Pancreas (tissue), 10 donors: ENCODE measurements around the gene NCMAP. TPM values are rescaled to one million over a fixed set of nuclear protein-coding genes. Genes with fewer than 3 reads are reported as not detected.
A peak's percentile ranks its signal among the peaks of the same experiment; 100 is the strongest.

Experiments used
- ATAC-seq, 4 donors: fragments of 200-7000 bp; cut with Tn5 transposase; one replicate each; pipeline versions ENCODE4 v1.8.0 to v1.9.1; 2020; ENCODE audit warnings: mild to moderate bottlenecking in 4 of 4, moderate library complexity in 4 of 4
- DNase-seq, 6 donors: peaks; one replicate each; pipeline ENCODE4 v3.0.0-alpha.2; 2020
- FAIRE-seq: peaks from 2 replicates; lab custom pipeline; 2012; peaks lifted over from hg19 to GRCh38; lab: Jason Lieb, UNC
- H3K27ac ChIP-seq, 4 donors: fragments of 200-600 bp; sonication (generic); 1 replicate in 3 of 4; 2 replicates in 1 of 4; pipeline versions ENCODE4 v1.5.0 to v1.8.0; 2020
- H3K27me3 ChIP-seq, 4 donors: fragments of 200-600 bp; one replicate each; pipeline ENCODE4 v1.8.0; 2021
- H3K36me3 ChIP-seq, 3 donors: fragments of 200-600 bp; sonication (generic) in 1 of 3; one replicate each; pipeline versions ENCODE4 v1.5.0 to v1.8.0; 2020 to 2021
- H3K4me1 ChIP-seq, 3 donors: fragments of 200-600 bp; one replicate each; pipeline ENCODE4 v1.8.0; 2021
- H3K4me3 ChIP-seq, 4 donors: fragments of 200-600 bp; sonication (generic) in 2 of 4; one replicate each; pipeline versions ENCODE4 v1.5.0 to v1.8.0; 2020 to 2021
- H3K9me3 ChIP-seq, 4 donors: fragments of 200-600 bp; one replicate each; pipeline ENCODE4 v1.8.0; 2021
- WGBS, 2 donors: extraction: QIAGEN DNeasy Blood & Tissue Kit; methylation state at CpG; one replicate each; pipeline ENCODE4 v1.1.7; 2013; 5-methylcytosine and 5-hydroxymethylcytosine counted together
- intact Hi-C, 3 donors: fragments of 100-400 bp; cut with DNase I; formaldehyde crosslinking; loops; one replicate each; pipeline versions ENCODE4 v1.11.1 to v1.14.2; 2022
- polyA plus RNA-seq, 2 donors: library from polyadenylated mRNA; stranded (reverse); fragments of 200-250 nt; gene quantifications; one replicate each; pipeline ENCODE4 v1.2.3, GENCODE V29; 2013
- total RNA-seq, 6 donors: library from RNA; stranded (reverse); fragmentation: NEBNext Ultra II Directional in 4 of 6; extraction: Animal tissue kit (Norgen Biotek cat#: 25700) in 4 of 6; gene quantifications; one replicate each; pipeline versions ENCODE4 v1.2.1 to v1.2.4, GENCODE V29; 2021 to 2023
- TF ChIP-seq, protein P1 (sequence below), 4 donors: fragments of 200-600 bp; sonication (generic) in 3 of 4; IDR thresholded peaks; one replicate each; pipeline versions ENCODE4 v1.5.0 to v1.8.0; 2021; ENCODE audit warnings: antibody characterized with exemption in 4 of 4
- donor health status: healthy with polysubstance abuse.
- donor health status: DM: no; HTN: no; CAD: no; lungs with moderate emphysema.
- donor health status: DM: no; HTN: no; CAD: no.
- donor health status: control.
- donor health status: control.
- donor health status: Bipolar disorder and iron deficiency.
- donor health status: DM: yes; HTN: yes; CAD: no.
- donor health status: DM: no; HTN: no; CAD: no.
- donor health status: DM: no; HTN: no; CAD: no.
- donor health status: DM: yes; HTN: yes; CAD: no.

The NCMAP gene
- total and polyA plus RNA-seq, 8 donors: 6.3 to 24.7 (median 9.6) TPM

- 21% methylated on average over 7 of the region's 7 CpGs for WGBS, 2 donors
- Histone ChIP-seq H3K9me3 (no peaks in the 10 kb centered on the region), H3K27ac (peak overlapping the region; percentile 9 to 67 (median 58)), H3K4me1 (peaks cover 5 to 14% (median 11%) of the 10 kb centered on the region in 3 donors), H3K27me3 (no peaks in the 10 kb centered on the region), H3K36me3 (no peaks in the 10 kb centered on the region), H3K4me3 (no peak overlapping the region)
- TF ChIP-seq, protein P1, sequence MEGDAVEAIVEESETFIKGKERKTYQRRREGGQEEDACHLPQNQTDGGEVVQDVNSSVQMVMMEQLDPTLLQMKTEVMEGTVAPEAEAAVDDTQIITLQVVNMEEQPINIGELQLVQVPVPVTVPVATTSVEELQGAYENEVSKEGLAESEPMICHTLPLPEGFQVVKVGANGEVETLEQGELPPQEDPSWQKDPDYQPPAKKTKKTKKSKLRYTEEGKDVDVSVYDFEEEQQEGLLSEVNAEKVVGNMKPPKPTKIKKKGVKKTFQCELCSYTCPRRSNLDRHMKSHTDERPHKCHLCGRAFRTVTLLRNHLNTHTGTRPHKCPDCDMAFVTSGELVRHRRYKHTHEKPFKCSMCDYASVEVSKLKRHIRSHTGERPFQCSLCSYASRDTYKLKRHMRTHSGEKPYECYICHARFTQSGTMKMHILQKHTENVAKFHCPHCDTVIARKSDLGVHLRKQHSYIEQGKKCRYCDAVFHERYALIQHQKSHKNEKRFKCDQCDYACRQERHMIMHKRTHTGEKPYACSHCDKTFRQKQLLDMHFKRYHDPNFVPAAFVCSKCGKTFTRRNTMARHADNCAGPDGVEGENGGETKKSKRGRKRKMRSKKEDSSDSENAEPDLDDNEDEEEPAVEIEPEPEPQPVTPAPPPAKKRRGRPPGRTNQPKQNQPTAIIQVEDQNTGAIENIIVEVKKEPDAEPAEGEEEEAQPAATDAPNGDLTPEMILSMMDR (IDR thresholded peaks at IDR 0.05): no peak
- FAIRE-seq: peak; percentile 80
- intact Hi-C loops: loop anchor here in 1 of 3 donors (10.0 kb wide), 1 partner anchor 94 kb away; no protein-coding TSS in a partner anchor
- ATAC-seq: peak; percentile 93 to 94 (median 94)
- DNase-seq: peak in 2 of 6 donors; percentile 37 to 53
Observed at GRCh38 chr1:24540906-24541710, 14.8 kb upstream of the NCMAP start.

DNA sequence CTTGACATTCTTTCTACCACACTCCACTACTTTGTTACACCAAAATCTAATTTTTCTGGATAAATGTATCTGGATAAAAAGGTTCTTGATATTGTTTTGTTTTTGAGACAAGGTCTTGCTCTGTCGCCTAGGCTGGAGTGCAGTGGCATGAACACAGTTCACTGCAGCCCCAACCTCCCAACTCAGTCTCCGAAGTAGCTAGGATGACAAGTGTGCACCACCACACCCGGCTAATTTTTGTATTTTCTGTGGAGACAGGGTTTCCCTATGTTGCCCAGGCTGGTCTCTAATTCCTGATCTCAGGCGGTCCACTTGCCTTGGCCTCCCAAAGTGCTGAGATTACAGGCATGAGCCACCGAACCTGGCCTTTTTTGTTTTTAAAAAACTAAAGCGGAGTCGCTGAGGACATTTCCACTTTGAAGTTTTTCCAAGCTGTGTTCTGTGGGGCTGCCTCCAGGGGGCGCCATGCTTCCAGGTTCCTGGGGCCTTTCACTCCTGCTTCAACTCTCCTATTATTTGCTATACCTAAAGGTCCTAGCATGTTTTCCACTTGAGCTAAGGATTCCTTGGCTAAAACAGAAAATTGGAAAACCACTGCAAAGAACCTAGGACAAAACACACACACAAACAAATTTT lies 14.1 kb upstream of the NCMAP start:
- H3K9me3 ChIP-seq: no peaks in the 10 kb centered on the region
- no peaks in the 10 kb centered on the region for H3K27me3 ChIP-seq
- intact Hi-C loops: loop anchor here in 1 of 3 donors (10.0 kb wide), 1 partner anchor 93 kb away; no protein-coding TSS in a partner anchor
- no peak overlapping the region for H3K4me3 ChIP-seq
- WGBS, 2 donors: 44 to 51% methylated on average over 8 of the region's 8 CpGs
- FAIRE-seq (no peak), DNase-seq (peak in 2 of 6 donors; percentile 46 to 78), ATAC-seq (peak; percentile 65 to 81 (median 76))
- H3K36me3 ChIP-seq: no peaks in the 10 kb centered on the region
- peak overlapping the region in 3 of 4 donors; percentile 51 to 67 (median 66) for H3K27ac ChIP-seq
- TF ChIP-seq, protein P1 (IDR thresholded peaks at IDR 0.05): peak in 3 of 4 donors; percentile 57 to 60 (median 59)
- H3K4me1 ChIP-seq: peaks cover 5 to 14% (median 11%) of the 10 kb centered on the region in 3 donors

- no peak for DNase-seq
- no peak for ATAC-seq
- intact Hi-C loops: loop anchor here in 1 of 3 donors (10.0 kb wide), 1 partner anchor 91 kb away; no protein-coding TSS in a partner anchor
Observed at GRCh38 chr1:24544239-24544638, 11.6 kb upstream of the NCMAP start.

DNA sequence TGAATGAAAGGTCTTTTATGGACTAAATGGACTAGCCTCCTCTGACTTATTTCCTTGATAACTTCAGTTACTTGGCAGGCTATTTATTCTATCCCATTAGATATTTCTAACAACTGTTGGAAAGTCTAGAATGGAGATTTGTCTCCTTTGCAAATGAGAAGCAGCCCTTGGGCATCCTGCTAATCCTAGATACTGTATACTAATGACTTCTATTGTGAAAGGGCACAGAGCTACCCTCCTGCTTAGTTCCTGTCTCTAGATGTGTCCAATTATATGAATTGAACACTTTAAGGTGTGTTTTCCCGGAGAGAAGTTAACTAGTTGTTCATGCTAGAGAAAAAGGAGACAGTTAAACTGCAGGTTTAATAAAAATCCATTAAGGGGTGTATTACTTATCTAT lies 10.2 kb upstream of the NCMAP start:
- TF ChIP-seq, protein P1 (IDR thresholded peaks at IDR 0.05): no peak
- Histone ChIP-seq H3K27ac (peak overlapping the region in 1 of 4 donors; percentile 22), H3K4me3 (no peak overlapping the region), H3K4me1 (peaks cover 5 to 11% (median 10%) of the 10 kb centered on the region in 3 donors), H3K9me3 (no peaks in the 10 kb centered on the region), H3K27me3 (no peaks in the 10 kb centered on the region), H3K36me3 (no peaks in the 10 kb centered on the region)
- FAIRE-seq (no peak), DNase-seq (no peak), ATAC-seq (no peak)
- 50 to 55% methylated on average over 1 of the region's 1 CpG for WGBS, 2 donors
- intact Hi-C loops: loop anchor here in 1 of 3 donors (10.0 kb wide), 1 partner anchor 89 kb away; no protein-coding TSS in a partner anchor

More at GRCh38 chr1:24544239-24544638, 11.6 kb upstream of the NCMAP start:
- Histone ChIP-seq H3K4me1 (peaks cover 5 to 14% (median 11%) of the 10 kb centered on the region in 3 donors), H3K36me3 (no peaks in the 10 kb centered on the region), H3K4me3 (no peak overlapping the region), H3K9me3 (no peaks in the 10 kb centered on the region), H3K27me3 (no peaks in the 10 kb centered on the region), H3K27ac (peak overlapping the region in 1 of 4 donors; percentile 33)
- TF ChIP-seq, protein P1 (IDR thresholded peaks at IDR 0.05): no peak
- no peak for FAIRE-seq
